Muscle of leg (tissue), 11 donors: ENCODE measurements around the gene VGLL4. TPM values are rescaled to one million over a fixed set of nuclear protein-coding genes. Genes with fewer than 3 reads are reported as not detected.
A peak's percentile ranks its signal among the peaks of the same experiment; 100 is the strongest.

Source experiments
- DNase-seq: peaks from one replicate; pipeline ENCODE4 v3.0.0; 2013
- H3K27ac ChIP-seq: one replicate; pipeline ENCODE4 v1.5.1; 2013; ENCODE audit warnings: mild to moderate bottlenecking, low read length, control low read depth
- H3K27me3 ChIP-seq: one replicate; pipeline ENCODE4 v1.6.1; 2013; ENCODE audit warnings: low read length; ENCODE audit not compliant: control insufficient read depth, insufficient read depth
- H3K36me3 ChIP-seq: one replicate; pipeline ENCODE4 v1.6.1; 2013; ENCODE audit warnings: low read length; ENCODE audit not compliant: control insufficient read depth, insufficient read depth
- H3K4me1 ChIP-seq: one replicate; pipeline ENCODE4 v1.6.1; 2013; ENCODE audit warnings: low read length; ENCODE audit not compliant: control insufficient read depth, insufficient read depth
- H3K4me3 ChIP-seq: one replicate; pipeline ENCODE4 v1.5.1; 2013; ENCODE audit warnings: low read length, control low read depth
- H3K9me3 ChIP-seq: replicated peaks from 2 replicates; pipeline ENCODE4 v1.6.1; 2013; ENCODE audit warnings: low read depth, low read length; ENCODE audit not compliant: control insufficient read depth
- WGBS: methylation state at CpG from one replicate; pipeline ENCODE4 v1.1.5; 2013; ENCODE audit warnings: missing lambda C conversion rate; ENCODE audit not compliant: insufficient coverage; 5-methylcytosine and 5-hydroxymethylcytosine counted together
- polyA plus RNA-seq, 8 donors: library from polyadenylated mRNA; unstranded; fragments of 120-200 nt; gene quantifications; one replicate each; pipeline versions ENCODE4 v1.2.1 to v1.2.3, GENCODE V29; 2013; ENCODE audit warnings: inconsistent platforms in 1 of 8, low replicate concordance in 1 of 8; ENCODE audit not compliant: insufficient read length in 8 of 8, insufficient read depth in 1 of 8
- total RNA-seq: library from RNA; stranded (reverse); fragments of 120-200 nt; gene quantifications from one replicate; pipeline ENCODE4 v1.2.4, GENCODE V29; 2013

Gene VGLL4
- total and polyA plus RNA-seq, 9 donors: 36.7 to 58.4 (median 49.4) TPM

- 21% methylated on average over 7 of the region's 7 CpGs for WGBS
- Histone ChIP-seq H3K4me3 (no peak overlapping the region), H3K9me3 (no peaks in the 10 kb centered on the region), H3K27me3 (no peaks in the 10 kb centered on the region), H3K4me1 (peaks cover 68% of the 10 kb centered on the region), H3K36me3 (peaks cover 14% of the 10 kb centered on the region), H3K27ac (peak overlapping the region; percentile 90)
- DNase-seq: no peak
Measured at GRCh38 chr3:11591002-11591355, 52.7 kb downstream of the VGLL4 start.

DNA sequence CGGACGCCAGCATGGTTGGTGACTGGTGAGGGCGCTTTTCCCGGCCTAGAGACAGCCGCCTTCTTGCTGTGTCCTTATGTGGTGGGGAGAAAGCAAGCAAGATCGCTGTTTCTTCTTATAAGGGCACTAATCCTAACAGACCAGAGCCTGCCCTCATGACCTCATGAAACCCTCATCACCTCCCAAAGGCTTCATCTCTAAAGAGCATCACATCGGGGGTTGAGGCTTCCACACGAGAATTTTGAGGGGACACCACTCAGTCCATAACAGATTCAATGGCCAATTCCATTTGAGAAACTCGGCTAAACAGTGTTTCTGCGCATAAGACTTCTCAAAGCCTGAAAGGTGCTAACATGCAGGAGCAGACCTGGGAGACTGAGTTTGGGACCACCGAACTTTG is 54.0 kb downstream of the VGLL4 start:
- H3K4me1 ChIP-seq: peaks cover 74% of the 10 kb centered on the region

DNA sequence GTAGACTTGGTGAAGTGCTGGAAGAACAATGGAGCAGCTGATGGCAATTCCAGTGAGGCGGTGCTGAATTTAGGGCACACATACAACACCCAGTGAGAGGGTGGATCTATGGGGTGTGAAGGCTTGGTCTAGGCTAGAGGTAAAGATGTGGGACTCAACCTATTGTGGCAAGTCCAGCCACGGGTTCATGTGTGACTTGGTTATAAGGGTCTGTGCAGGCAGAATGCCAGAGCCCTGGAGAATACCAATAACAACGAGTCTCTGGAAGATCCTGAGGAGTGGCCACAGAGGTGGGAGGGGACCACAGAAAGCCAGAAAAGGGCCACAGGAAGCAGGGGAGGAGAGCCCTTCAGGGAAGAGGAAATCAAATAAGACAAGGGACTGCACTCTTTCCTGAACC is 55.0 kb downstream of the VGLL4 start:
- H3K4me1 ChIP-seq: peaks cover 77% of the 10 kb centered on the region
- H3K27ac ChIP-seq: peak overlapping the region; percentile 43
- no peak for DNase-seq
- peaks cover 11% of the 10 kb centered on the region for H3K36me3 ChIP-seq
- no peaks in the 10 kb centered on the region for H3K9me3 ChIP-seq
- H3K4me3 ChIP-seq: no peak overlapping the region
- WGBS: 67% methylated on average over 3 of the region's 3 CpGs
- H3K27me3 ChIP-seq: no peaks in the 10 kb centered on the region

More for the DNA sequence above, 54.0 kb downstream of the VGLL4 start:
- Histone ChIP-seq H3K27me3 (no peaks in the 10 kb centered on the region), H3K4me3 (no peak overlapping the region), H3K36me3 (peaks cover 14% of the 10 kb centered on the region), H3K9me3 (no peaks in the 10 kb centered on the region), H3K27ac (peak overlapping the region; percentile 90)
- DNase-seq: no peak
- WGBS: 51% methylated on average over 3 of the region's 11 CpGs

DNA sequence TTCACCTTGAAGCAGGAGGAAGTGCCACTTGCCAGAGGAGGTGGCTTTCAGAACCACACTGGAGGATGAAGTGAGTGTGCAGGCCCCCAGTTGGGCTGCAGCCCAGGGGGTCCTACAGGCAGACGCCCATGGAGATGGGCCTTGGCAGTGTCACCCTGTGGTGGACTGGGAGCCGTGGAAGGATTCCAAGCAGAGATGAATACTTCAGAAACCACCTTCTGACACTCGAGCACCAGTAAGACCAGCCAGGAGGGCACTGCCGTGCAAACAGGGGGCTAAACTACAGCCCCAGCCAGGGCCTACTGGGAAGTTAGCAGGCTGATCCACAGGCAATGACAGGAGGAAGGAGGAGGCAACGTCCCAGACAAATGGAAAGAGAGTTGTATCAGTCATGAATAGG is 55.4 kb downstream of the VGLL4 start:
- Histone ChIP-seq H3K27ac (no peak overlapping the region), H3K36me3 (peaks cover 11% of the 10 kb centered on the region), H3K4me3 (no peak overlapping the region), H3K4me1 (peaks cover 76% of the 10 kb centered on the region), H3K9me3 (no peaks in the 10 kb centered on the region), H3K27me3 (no peaks in the 10 kb centered on the region)
- no peak for DNase-seq
- WGBS: 69% methylated on average over 2 of the region's 5 CpGs

DNA sequence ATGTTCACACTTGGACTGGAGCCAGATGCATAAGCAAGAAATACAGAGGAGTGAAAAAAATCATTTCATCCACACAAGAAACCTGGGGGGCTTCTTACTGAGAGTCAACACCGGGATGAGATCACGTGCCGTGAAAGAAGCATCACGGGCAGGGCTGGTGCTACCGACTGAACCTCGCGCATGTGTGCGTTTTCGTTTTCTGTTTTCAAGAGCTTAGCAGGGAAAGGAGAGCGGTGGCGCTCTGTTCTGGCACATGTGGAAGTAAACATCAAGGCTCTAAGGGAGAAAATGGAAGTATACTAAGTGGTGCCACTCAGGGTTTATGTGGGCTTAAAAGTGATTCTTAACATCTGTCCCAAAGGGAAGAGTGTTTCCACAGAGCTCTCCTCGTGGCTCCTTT is 55.9 kb downstream of the VGLL4 start:
- H3K4me1 ChIP-seq: peaks cover 76% of the 10 kb centered on the region
- WGBS: 72% methylated on average over 11 of the region's 12 CpGs
- DNase-seq: no peak

GRCh38 chr3:11584570-11584969 is 59.1 kb downstream of the VGLL4 start:
- Histone ChIP-seq H3K27me3 (no peaks in the 10 kb centered on the region), H3K27ac (peak overlapping the region; percentile 97), H3K4me1 (peaks cover 64% of the 10 kb centered on the region), H3K4me3 (no peak overlapping the region), H3K36me3 (peaks cover 11% of the 10 kb centered on the region), H3K9me3 (no peaks in the 10 kb centered on the region)
- DNase-seq: no peak
- 83% methylated on average over 1 of the region's 4 CpGs for WGBS

More for the DNA sequence above, 55.9 kb downstream of the VGLL4 start:
- Histone ChIP-seq H3K9me3 (no peaks in the 10 kb centered on the region), H3K4me3 (no peak overlapping the region), H3K36me3 (peaks cover 11% of the 10 kb centered on the region), H3K27ac (no peak overlapping the region), H3K27me3 (no peaks in the 10 kb centered on the region)

DNA sequence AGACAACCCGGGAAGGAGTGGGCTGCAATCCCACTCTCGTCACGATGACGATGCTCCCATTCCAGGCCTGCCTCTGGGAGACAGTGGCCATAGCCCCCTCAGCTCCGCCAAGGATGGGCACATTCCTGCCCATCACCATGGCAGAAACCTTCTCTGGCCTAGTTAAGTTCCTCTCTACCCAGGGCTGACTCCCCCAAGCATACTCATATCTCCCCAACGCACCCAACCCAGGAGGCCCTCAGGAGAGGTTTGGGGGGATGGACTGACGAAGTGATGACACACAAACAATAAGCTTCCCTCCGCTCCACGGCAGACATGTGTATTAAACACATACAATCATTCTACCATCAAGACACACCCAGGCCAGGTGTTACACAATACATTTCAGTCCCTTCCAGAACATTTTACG is 60.1 kb downstream of the VGLL4 start:
- H3K27me3 ChIP-seq: no peaks in the 10 kb centered on the region
- peak overlapping the region; percentile 97 for H3K27ac ChIP-seq
- no peak for DNase-seq
- no peaks in the 10 kb centered on the region for H3K9me3 ChIP-seq
- H3K4me1 ChIP-seq: peaks cover 55% of the 10 kb centered on the region
- no peak overlapping the region for H3K4me3 ChIP-seq
- H3K36me3 ChIP-seq: peaks cover 6% of the 10 kb centered on the region
- 8% methylated on average over 5 of the region's 10 CpGs for WGBS

DNA sequence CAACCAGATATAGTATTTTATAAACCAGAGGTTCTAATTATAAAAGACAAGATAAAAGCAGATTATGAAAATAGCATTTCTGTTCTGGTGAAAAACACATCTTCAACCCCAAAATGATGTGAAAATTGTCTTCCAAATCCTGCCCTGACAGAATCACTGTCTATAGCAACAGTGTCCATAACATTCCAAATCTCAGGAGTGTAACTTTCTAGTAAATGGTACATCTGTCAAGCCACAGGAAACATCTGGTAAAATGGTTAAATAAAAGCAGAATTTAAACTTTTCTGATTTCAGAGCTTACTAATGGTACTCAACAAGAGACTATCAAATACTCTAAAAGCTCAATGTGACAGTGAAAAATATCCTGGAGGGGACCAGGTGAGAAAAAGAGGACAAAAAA is 60.5 kb downstream of the VGLL4 start:
- Histone ChIP-seq H3K4me3 (no peak overlapping the region), H3K27ac (peak overlapping the region; percentile 97), H3K36me3 (peaks cover 6% of the 10 kb centered on the region), H3K4me1 (peaks cover 51% of the 10 kb centered on the region), H3K27me3 (no peaks in the 10 kb centered on the region), H3K9me3 (no peaks in the 10 kb centered on the region)
- peak; percentile 96 for DNase-seq

- Histone ChIP-seq H3K27ac (peak overlapping the region; percentile 97), H3K4me3 (peak overlapping the region; percentile 43), H3K4me1 (peaks cover 50% of the 10 kb centered on the region), H3K27me3 (no peaks in the 10 kb centered on the region), H3K36me3 (peaks cover 10% of the 10 kb centered on the region), H3K9me3 (no peaks in the 10 kb centered on the region)
- peak; percentile 97 for DNase-seq
- WGBS: 2% methylated on average over 6 of the region's 13 CpGs
Measured at GRCh38 chr3:11582191-11582968, 61.3 kb downstream of the VGLL4 start.

GRCh38 chr3:11581237-11582190 is 62.2 kb downstream of the VGLL4 start:
- Histone ChIP-seq H3K4me1 (peaks cover 49% of the 10 kb centered on the region), H3K9me3 (no peaks in the 10 kb centered on the region), H3K27me3 (no peaks in the 10 kb centered on the region), H3K36me3 (peaks cover 4% of the 10 kb centered on the region), H3K4me3 (peak overlapping the region; percentile 43), H3K27ac (peak overlapping the region; percentile 97)
- 35% methylated on average over 8 of the region's 16 CpGs for WGBS
- DNase-seq: peak; percentile 76
